A549 (cell line): ENCODE measurements around the gene MYO7A.

Experiments used
- BCL3 ChIP-seq: fragments of >200 bp; sonication (Bioruptor Twin); formaldehyde crosslinking; IDR thresholded peaks from 3 replicates; pipeline ENCODE4 v1.6.1; 2016
- CTCF ChIP-seq: fragments of >200 bp; sonication (Bioruptor Twin); formaldehyde crosslinking; IDR thresholded peaks from 3 replicates; pipeline ENCODE4 v1.5.1; 2016
- EP300 ChIP-seq, 2 experiments: fragments of >200 bp; sonication (Bioruptor Twin); formaldehyde crosslinking; IDR thresholded peaks; 2 replicates in 1 of 2; 3 replicates in 1 of 2; pipeline ENCODE4 v1.6.1; 2016 to 2017
- HMGXB4 ChIP-seq: fragments of 250-450 bp; sonication (Bioruptor Pico); IDR thresholded peaks from 2 replicates; pipeline ENCODE4 v1.5.0; 2021; ENCODE audit warnings: mild to moderate bottlenecking, moderate library complexity, borderline replicate concordance
- JUN ChIP-seq, 2 experiments: fragments of >200 bp; sonication (Bioruptor Twin); formaldehyde crosslinking; IDR thresholded peaks; 2 replicates in 1 of 2; 3 replicates in 1 of 2; pipeline ENCODE4 v1.6.1; 2016 to 2017
- JUNB ChIP-seq: fragments of >200 bp; sonication (Bioruptor Twin); formaldehyde crosslinking; IDR thresholded peaks from 2 replicates; pipeline ENCODE4 v1.6.1; 2016
- POLR2A ChIP-seq: IDR thresholded peaks from 2 replicates; pipeline ENCODE4 v1.6.1; 2012; ENCODE audit warnings: mild to moderate bottlenecking, low read length
- POLR2AphosphoS2 ChIP-seq: conservative IDR thresholded peaks from 2 replicates; pipeline ENCODE4 v1.6.1; 2012; ENCODE audit warnings: low read length, improper control_type of control experiment, inconsistent platforms
- REST ChIP-seq: fragments of 200-600 bp; sonication (generic); IDR thresholded peaks from 2 replicates; pipeline ENCODE4 v1.6.1; 2016; ENCODE audit warnings: antibody characterized with exemption, mild to moderate bottlenecking, moderate library complexity

GRCh38 chr11:77115956-77116355 lies 12.1 kb upstream of the MYO7A start:
- TF ChIP-seq POLR2AphosphoS2 (no peak), POLR2A (no peak), HMGXB4 (CRISPR knock-in tag) (no peak), CTCF (no peak), REST (no peak), JUNB (no peak), JUN (IDR thresholded peaks at IDR 0.05) (no peak), EP300 (IDR thresholded peaks at IDR 0.05) (no peak), BCL3 (no peak)
